Measurements from ENCODE around the gene MSH5.

MSH5 gene

GRCh38 chr6:31730631-31731086 lies 9.1 kb upstream of the MSH5 start:
- DNase-seq, result no peak

- no peak for DNase-seq
These were observed 7.8 kb upstream of the MSH5 start for GRCh38 chr6:31732029-31732428.

- DNase-seq, result no peak
These were observed 6.1 kb upstream of the MSH5 start for GRCh38 chr6:31733734-31734133.

GRCh38 chr6:31734247-31734820 lies 5.5 kb upstream of the MSH5 start:
- no peak for DNase-seq

GRCh38 chr6:31734821-31735406 lies 4.9 kb upstream of the MSH5 start:
- DNase-seq, result peak; percentile 37

- peak; percentile 76 for DNase-seq
These were observed 3.6 kb upstream of the MSH5 start, which contains the start of gene CLIC1 for GRCh38 chr6:31736021-31736767. TSS of gene CLIC1 (minus strand) at chr6:31736530. CDS start at chr6:31736300, 230 bp downstream.

- no peak for DNase-seq
These were observed 3.0 kb upstream of the MSH5 start for GRCh38 chr6:31736768-31737314.

- DNase-seq, result no peak
These were observed 2.4 kb upstream of the MSH5 start for GRCh38 chr6:31737315-31737990.

- peak; percentile 46 for DNase-seq
These were observed 1.5 kb upstream of the MSH5 start for GRCh38 chr6:31737991-31738979.

- DNase-seq, result no peak
These were observed 805 bp downstream of the MSH5 start for GRCh38 chr6:31740397-31741223.

- DNase-seq, result no peak
These were observed 2.0 kb downstream of the MSH5 start for GRCh38 chr6:31741815-31742214.

- no peak for DNase-seq
These were observed 3.1 kb downstream of the MSH5 start for GRCh38 chr6:31742894-31743293.

GRCh38 chr6:31744422-31744821 lies 4.6 kb downstream of the MSH5 start:
- no peak for DNase-seq

- no peak for DNase-seq
These were observed 9.7 kb downstream of the MSH5 start for GRCh38 chr6:31749301-31750036.

GRCh38 chr6:31750411-31751022 lies 10.7 kb downstream of the MSH5 start:
- DNase-seq, result no peak

GRCh38 chr6:31752739-31753319 lies 13.0 kb downstream of the MSH5 start:
- no peak for DNase-seq

- no peak for DNase-seq
These were observed 18.5 kb downstream of the MSH5 start for GRCh38 chr6:31758281-31758680.

GRCh38 chr6:31760790-31761189 lies 21.0 kb downstream of the MSH5 start:
- DNase-seq, result no peak

- no peak for DNase-seq
These were observed 21.5 kb downstream of the MSH5 start for GRCh38 chr6:31761343-31761742.
